CD14-positive monocyte (primary cell): ENCODE results near the gene THSD4. TPM values are rescaled to one million over a fixed set of nuclear protein-coding genes. Genes with fewer than 3 reads are reported as not detected.

ENCODE experiments used
- DNase-seq, 3 donors: peaks; one replicate each; pipeline ENCODE4 v3.0.0-alpha.2; 2011 to 2022
- H2AFZ ChIP-seq: 2 replicates; pipeline ENCODE4 v1.6.0; 2012; ENCODE audit warnings: mild to moderate bottlenecking, low read depth, low read length, inconsistent platforms; ENCODE audit not compliant: insufficient read depth, poor library complexity, severe bottlenecking
- H3K27ac ChIP-seq, 2 donors: 1 replicate in 1 of 2; 2 replicates in 1 of 2; pipeline ENCODE4 v1.5.1; 2012 to 2013; ENCODE audit warnings: low read length in 2 of 2, control low read depth in 1 of 2, inconsistent platforms in 1 of 2, low read depth in 1 of 2, mild to moderate bottlenecking in 1 of 2
- H3K27me3 ChIP-seq, 2 donors: one replicate each; pipeline versions ENCODE4 v1.6.0 to v1.6.1; 2011 to 2013; ENCODE audit warnings: low read length in 2 of 2; ENCODE audit not compliant: control insufficient read depth in 2 of 2, insufficient read depth in 2 of 2
- H3K36me3 ChIP-seq, 2 donors: replicated peaks in 1 of 2; 1 replicate in 1 of 2; 2 replicates in 1 of 2; pipeline versions ENCODE4 v1.5.1 to v1.6.1; 2012 to 2013; ENCODE audit warnings: low read length in 2 of 2, control low read depth in 1 of 2, inconsistent platforms in 1 of 2, mild to moderate bottlenecking in 1 of 2; ENCODE audit not compliant: insufficient read depth in 2 of 2, control insufficient read depth in 1 of 2
- H3K4me1 ChIP-seq, 2 donors: 1 replicate in 1 of 2; 2 replicates in 1 of 2; pipeline versions ENCODE4 v1.5.1 to v1.6.1; 2012 to 2013; ENCODE audit warnings: low read length in 2 of 2, control low read depth in 1 of 2, inconsistent platforms in 1 of 2, mild to moderate bottlenecking in 1 of 2, moderate library complexity in 1 of 2; ENCODE audit not compliant: insufficient read depth in 2 of 2, control insufficient read depth in 1 of 2
- H3K4me2 ChIP-seq: replicated peaks from 2 replicates; pipeline ENCODE3; 2012; ENCODE audit warnings: low read length, moderate library complexity, mild to moderate bottlenecking; ENCODE audit not compliant: poor library complexity, severe bottlenecking; ENCODE audit errors: extremely low read depth
- H3K4me3 ChIP-seq, 3 experiments: fragments of 200-600 bp in 1 of 3; sonication (generic) in 1 of 3; replicated peaks in 1 of 3; 1 replicate in 2 of 3; 2 replicates in 1 of 3; pipeline ENCODE4 v1.5.1; 2011 to 2013; ENCODE audit warnings: low read length in 3 of 3, mild to moderate bottlenecking in 3 of 3, control low read depth in 2 of 3, low read depth in 2 of 3, inconsistent platforms in 1 of 3, moderate library complexity in 1 of 3
- H3K79me2 ChIP-seq: 2 replicates; pipeline ENCODE4 v1.6.0; 2012; ENCODE audit warnings: mild to moderate bottlenecking, control low read depth, inconsistent platforms, low read length, moderate library complexity; ENCODE audit not compliant: insufficient read depth
- H3K9ac ChIP-seq: 2 replicates; pipeline ENCODE4 v1.6.0; 2017; ENCODE audit warnings: low read length, mild to moderate bottlenecking; ENCODE audit not compliant: insufficient read depth, poor library complexity, severe bottlenecking
- H3K9me3 ChIP-seq, 2 donors: replicated peaks in 1 of 2; 1 replicate in 1 of 2; 2 replicates in 1 of 2; pipeline versions ENCODE4 v1.5.1 to v1.6.1; 2012 to 2013; ENCODE audit warnings: low read length in 2 of 2, control low read depth in 1 of 2; ENCODE audit not compliant: control insufficient read depth in 1 of 2, insufficient read depth in 1 of 2
- H4K20me1 ChIP-seq: 2 replicates; pipeline ENCODE4 v1.6.0; 2012; ENCODE audit warnings: mild to moderate bottlenecking, low read length, control low read depth, moderate library complexity; ENCODE audit not compliant: insufficient read depth
- H3K27ac Mint-ChIP-seq, 7 donors: one replicate each; pipeline ENCODE4 v1.8.0; 2020; ENCODE audit warnings: mild to moderate bottlenecking in 7 of 7, mixed read lengths in 7 of 7, moderate library complexity in 6 of 7, inconsistent platforms in 2 of 7
- H3K27me3 Mint-ChIP-seq, 3 donors: one replicate each; pipeline ENCODE4 v1.8.0; 2021 to 2022; ENCODE audit warnings: low read depth in 3 of 3, mild to moderate bottlenecking in 3 of 3, mixed read lengths in 3 of 3, moderate library complexity in 3 of 3, inconsistent platforms in 1 of 3
- H3K36me3 Mint-ChIP-seq, 2 donors: one replicate each; pipeline ENCODE4 v1.8.0; 2020; ENCODE audit warnings: mixed read lengths in 2 of 2, inconsistent platforms in 1 of 2, mild to moderate bottlenecking in 1 of 2
- H3K4me1 Mint-ChIP-seq: one replicate; pipeline ENCODE4 v1.8.0; 2020; ENCODE audit warnings: mild to moderate bottlenecking, mixed read lengths
- H3K4me3 Mint-ChIP-seq, 2 donors: one replicate each; pipeline ENCODE4 v1.8.0; 2020; ENCODE audit warnings: mild to moderate bottlenecking in 2 of 2, mixed read lengths in 2 of 2, moderate library complexity in 1 of 2
- H3K9me3 Mint-ChIP-seq, 7 donors: one replicate each; pipeline ENCODE4 v1.8.0; 2020 to 2022; ENCODE audit warnings: mixed read lengths in 7 of 7, mild to moderate bottlenecking in 6 of 7, moderate library complexity in 6 of 7, inconsistent platforms in 2 of 7
- CTCF ChIP-seq: fragments of 200-600 bp; IDR thresholded peaks from one replicate; pipeline ENCODE4 v1.8.0; 2022; ENCODE audit warnings: antibody characterized with exemption, mild to moderate bottlenecking
- WGBS: methylation state at CpG from one replicate; pipeline ENCODE4 v1.1.5; 2013; ENCODE audit warnings: missing lambda C conversion rate; ENCODE audit not compliant: insufficient coverage; 5-methylcytosine and 5-hydroxymethylcytosine counted together
- intact Hi-C, 2 donors: fragments of 100-400 bp; cut with micrococcal nuclease; formaldehyde crosslinking; loops; one replicate each; pipeline versions ENCODE4 v1.15.0 to v1.15.1; 2023
- polyA plus RNA-seq, 3 donors: library from polyadenylated mRNA; depleted of rRNA in 1 of 3; unstranded in 2 of 3; stranded (reverse) in 1 of 3; fragments of 300-500 nt in 2 of 3; fragments of >200 nt in 1 of 3; fragmentation: Illumina TruSeq in 2 of 3; gene quantifications; 1 replicate in 2 of 3; 2 replicates in 1 of 3; pipeline ENCODE4 v1.2.3, GENCODE V29; 2012 to 2021

Gene THSD4
- polyA plus RNA-seq, 3 donors = not detected

- peaks cover 0 to 4% of the 10 kb centered on the region in 2 donors for H3K27me3 ChIP-seq
- H3K27ac ChIP-seq = no peak overlapping the region
- no peaks in the 10 kb centered on the region for H3K9me3 Mint-ChIP-seq
- no peaks in the 10 kb centered on the region for H3K36me3 Mint-ChIP-seq
- H3K4me2 ChIP-seq = no peak overlapping the region
- TF ChIP-seq CTCF = no peak
- H3K27ac Mint-ChIP-seq = no peak overlapping the region
- no peaks in the 10 kb centered on the region for H3K79me2 ChIP-seq
- H3K9ac ChIP-seq = no peak overlapping the region
- WGBS = 85% methylated on average over 5 of the region's 7 CpGs
- no peaks in the 10 kb centered on the region for H3K9me3 ChIP-seq
- H3K4me1 Mint-ChIP-seq = no peaks in the 10 kb centered on the region
- DNase-seq = no peak
- H3K4me1 ChIP-seq = no peaks in the 10 kb centered on the region
- H3K27me3 Mint-ChIP-seq = peaks cover 5 to 7% (median 5%) of the 10 kb centered on the region in 3 donors
- no peaks in the 10 kb centered on the region for H3K36me3 ChIP-seq
- no peak overlapping the region for H3K4me3 Mint-ChIP-seq
- no peak overlapping the region for H2AFZ ChIP-seq
- no peaks in the 10 kb centered on the region for H4K20me1 ChIP-seq
- no peak overlapping the region for H3K4me3 ChIP-seq
- intact Hi-C loops = no loop called here
Observed at GRCh38 chr15:71338827-71339542, 223.7 kb downstream of the THSD4 start.

- peaks cover 4 to 5% (median 5%) of the 10 kb centered on the region in 3 donors for H3K27me3 Mint-ChIP-seq
- Histone ChIP-seq H3K4me1 (no peaks in the 10 kb centered on the region), H3K9me3 (no peaks in the 10 kb centered on the region), H4K20me1 (no peaks in the 10 kb centered on the region), H3K4me2 (no peak overlapping the region), H2AFZ (no peak overlapping the region), H3K27me3 (peaks cover 0 to 4% of the 10 kb centered on the region in 2 donors), H3K4me3 (no peak overlapping the region), H3K9ac (no peak overlapping the region), H3K27ac (no peak overlapping the region), H3K79me2 (no peaks in the 10 kb centered on the region), H3K36me3 (no peaks in the 10 kb centered on the region)
- no peaks in the 10 kb centered on the region for H3K36me3 Mint-ChIP-seq
- H3K27ac Mint-ChIP-seq = no peak overlapping the region
- peaks cover 0 to 2% (median 0%) of the 10 kb centered on the region in 7 donors for H3K9me3 Mint-ChIP-seq
- H3K4me1 Mint-ChIP-seq = no peaks in the 10 kb centered on the region
- TF ChIP-seq CTCF = no peak
- 89% methylated on average over 6 of the region's 8 CpGs for WGBS
- no peak for DNase-seq
- intact Hi-C loops = no loop called here
- H3K4me3 Mint-ChIP-seq = no peak overlapping the region
Observed at GRCh38 chr15:71341811-71342550, 226.7 kb downstream of the THSD4 start.
